Measurements from ENCODE around the gene CHCHD2.

Gene CHCHD2

DNA sequence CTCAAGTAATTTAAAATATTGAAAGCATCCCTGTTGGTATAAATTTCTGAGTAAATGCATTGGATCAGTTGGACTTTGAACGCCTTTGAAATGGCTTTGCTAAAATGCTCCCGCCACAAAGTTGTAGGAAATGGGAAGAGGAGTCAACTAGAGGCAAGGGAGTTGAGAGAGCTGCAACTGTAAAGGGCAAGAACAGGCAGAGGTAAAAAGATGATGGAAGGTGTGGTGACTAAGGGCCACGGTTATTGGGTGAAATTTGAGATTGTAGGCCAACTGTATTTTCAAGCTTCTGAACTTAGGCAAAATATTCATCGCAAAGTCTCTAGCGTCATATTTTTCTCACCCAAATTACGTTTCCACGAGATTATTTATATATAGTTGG, 42.8 kb downstream of the CHCHD2 start:
- Histone ChIP-seq H3K27ac (ENCODE audit: low read length) (peak overlapping the region; percentile 90), H3K9me3 (ENCODE audit: control insufficient read depth in 2 of 2, low read length in 2 of 2) (no peaks in the 10 kb centered on the region), H3K36me3 (ENCODE audit: control insufficient read depth in 2 of 2, insufficient read depth in 2 of 2, low read length in 2 of 2) (peaks cover 19 to 41% of the 10 kb centered on the region in 2 donors), H3K4me1 (ENCODE audit: control insufficient read depth, insufficient read depth, low read length) (peaks cover 5% of the 10 kb centered on the region), H3K4me3 (ENCODE audit: low read length in 2 of 2) (peak overlapping the region; percentile 88 to 94), H3K27me3 (ENCODE audit: control insufficient read depth in 1 of 2, insufficient read depth in 2 of 2, low read length in 2 of 2) (no peaks in the 10 kb centered on the region), H3K9ac (ENCODE audit: low read length in 2 of 2) (peak overlapping the region; percentile 72 to 85)

GRCh38 chr7:56062382-56062781, 43.9 kb downstream of the CHCHD2 start:
- H3K4me1 ChIP-seq (ENCODE audit: control insufficient read depth, insufficient read depth, low read length) = peaks cover 5% of the 10 kb centered on the region
- no peak overlapping the region for H3K9ac ChIP-seq (ENCODE audit: low read length in 2 of 2)
- H3K27ac ChIP-seq (ENCODE audit: low read length) = no peak overlapping the region
- H3K9me3 ChIP-seq (ENCODE audit: control insufficient read depth in 2 of 2, low read length in 2 of 2) = no peaks in the 10 kb centered on the region
- H3K27me3 ChIP-seq (ENCODE audit: control insufficient read depth in 1 of 2, insufficient read depth in 2 of 2, low read length in 2 of 2) = no peaks in the 10 kb centered on the region
- no peak overlapping the region for H3K4me3 ChIP-seq (ENCODE audit: low read length in 2 of 2)
- peaks cover 25 to 49% of the 10 kb centered on the region in 2 donors for H3K36me3 ChIP-seq (ENCODE audit: control insufficient read depth in 2 of 2, insufficient read depth in 2 of 2, low read length in 2 of 2)

GRCh38 chr7:56053993-56054392, 52.3 kb downstream of the CHCHD2 start:
- H3K9me3 ChIP-seq (ENCODE audit: control insufficient read depth in 2 of 2, low read length in 2 of 2) = no peaks in the 10 kb centered on the region
- no peak overlapping the region for H3K4me3 ChIP-seq (ENCODE audit: low read length in 2 of 2)
- H3K4me1 ChIP-seq (ENCODE audit: control insufficient read depth, insufficient read depth, low read length) = peaks cover 24% of the 10 kb centered on the region
- peaks cover 22 to 46% of the 10 kb centered on the region in 2 donors for H3K36me3 ChIP-seq (ENCODE audit: control insufficient read depth in 2 of 2, insufficient read depth in 2 of 2, low read length in 2 of 2)
- no peaks in the 10 kb centered on the region for H3K27me3 ChIP-seq (ENCODE audit: control insufficient read depth in 1 of 2, insufficient read depth in 2 of 2, low read length in 2 of 2)
- no peak overlapping the region for H3K9ac ChIP-seq (ENCODE audit: low read length in 2 of 2)
- no peak overlapping the region for H3K27ac ChIP-seq (ENCODE audit: low read length)

DNA sequence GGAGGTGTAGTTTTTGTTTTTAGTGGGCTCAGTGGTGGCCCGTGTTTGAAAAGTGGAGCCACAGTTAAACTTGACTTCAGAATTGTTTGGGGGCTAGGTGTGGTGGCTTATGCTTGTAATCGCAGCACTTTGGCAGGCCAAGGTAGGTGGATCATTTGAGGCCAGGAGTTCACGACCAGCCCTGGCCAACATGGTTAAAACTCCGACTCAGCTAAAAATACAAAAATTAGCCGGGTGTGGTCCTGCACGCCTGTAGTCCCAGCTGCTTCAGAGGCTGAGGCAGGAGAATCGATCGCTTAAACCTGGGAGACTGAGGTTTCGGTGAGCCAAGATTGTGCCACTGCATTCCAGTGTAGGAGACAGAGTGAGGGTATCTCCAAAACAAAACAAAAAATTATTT, 52.9 kb downstream of the CHCHD2 start:
- no peak overlapping the region for H3K27ac ChIP-seq (ENCODE audit: low read length)
- peaks cover 24% of the 10 kb centered on the region for H3K4me1 ChIP-seq (ENCODE audit: control insufficient read depth, insufficient read depth, low read length)
- no peaks in the 10 kb centered on the region for H3K9me3 ChIP-seq (ENCODE audit: control insufficient read depth in 2 of 2, low read length in 2 of 2)
- H3K9ac ChIP-seq (ENCODE audit: low read length in 2 of 2) = no peak overlapping the region
- H3K27me3 ChIP-seq (ENCODE audit: control insufficient read depth in 1 of 2, insufficient read depth in 2 of 2, low read length in 2 of 2) = no peaks in the 10 kb centered on the region
- H3K4me3 ChIP-seq (ENCODE audit: low read length in 2 of 2) = no peak overlapping the region
- H3K36me3 ChIP-seq (ENCODE audit: control insufficient read depth in 2 of 2, insufficient read depth in 2 of 2, low read length in 2 of 2) = peaks cover 19 to 41% of the 10 kb centered on the region in 2 donors

Measured in stomach smooth muscle (tissue), 2 donors.